HEK293T (cell line): ENCODE data around the gene GATAD2A.

ENCODE experiments used
- CTCF ChIA-PET: fragments of 350-600 bp; formaldehyde crosslinking; extraction: SDS; loops from one replicate; lab custom pipeline; 2021; ENCODE audit warnings: antibody characterized with exemption, inconsistent platforms; lab: Yijun Ruan, JAX
- POLR2A ChIA-PET: fragments of 350-600 bp; formaldehyde crosslinking; extraction: SDS; loops from one replicate; lab custom pipeline; 2020; ENCODE audit warnings: antibody characterized with exemption, inconsistent platforms; lab: Yijun Ruan, JAX
- DNase-seq: peaks from one replicate; pipeline ENCODE4 v3.0.0; 2012; ENCODE audit warnings: mixed read lengths; ENCODE audit errors: extremely low spot score
- ARNT ChIP-seq: fragments of 450-650 bp; IDR thresholded peaks from 2 replicates; pipeline ENCODE4 v1.6.1; 2017; ENCODE audit warnings: mild to moderate bottlenecking
- BHLHE40 ChIP-seq: fragments of 450-650 bp; IDR thresholded peaks from 2 replicates; pipeline ENCODE4 v1.6.1; 2016; ENCODE audit warnings: mild to moderate bottlenecking, moderate library complexity, borderline replicate concordance
- CTBP1 ChIP-seq: fragments of 450-650 bp; IDR thresholded peaks from 2 replicates; pipeline ENCODE4 v1.6.1; 2016; ENCODE audit warnings: borderline replicate concordance
- ELF4 ChIP-seq: fragments of 450-650 bp; IDR thresholded peaks from 2 replicates; pipeline ENCODE4 v1.6.1; 2017; ENCODE audit warnings: antibody characterized with exemption
- FOXA1 ChIP-seq: fragments of 450-650 bp; IDR thresholded peaks from 2 replicates; pipeline ENCODE4 v1.6.1; 2016; ENCODE audit warnings: mild to moderate bottlenecking
- FOXK2 ChIP-seq: fragments of 450-650 bp; IDR thresholded peaks from 2 replicates; pipeline ENCODE4 v1.6.1; 2016; ENCODE audit warnings: mild to moderate bottlenecking
- FOXM1 ChIP-seq: fragments of 450-650 bp; IDR thresholded peaks from 2 replicates; pipeline ENCODE4 v1.6.1; 2017; ENCODE audit warnings: mild to moderate bottlenecking, borderline replicate concordance
- HDGF ChIP-seq: fragments of 450-650 bp; IDR thresholded peaks from 2 replicates; pipeline ENCODE4 v1.6.1; 2017; ENCODE audit warnings: antibody characterized with exemption, borderline replicate concordance
- L3MBTL2 ChIP-seq: fragments of 450-650 bp; conservative IDR thresholded peaks from 2 replicates; pipeline ENCODE4 v1.6.1; 2016; ENCODE audit warnings: mild to moderate bottlenecking
- LEF1 ChIP-seq: fragments of 450-650 bp; IDR thresholded peaks from 2 replicates; pipeline ENCODE4 v1.6.1; 2017; ENCODE audit warnings: mild to moderate bottlenecking, borderline replicate concordance
- NFRKB ChIP-seq: fragments of 450-650 bp; IDR thresholded peaks from 2 replicates; pipeline ENCODE4 v1.6.1; 2016; ENCODE audit warnings: mild to moderate bottlenecking, moderate library complexity
- SP1 ChIP-seq: fragments of 450-650 bp; IDR thresholded peaks from 2 replicates; pipeline ENCODE4 v1.6.1; 2017
- SUZ12 ChIP-seq: fragments of 450-650 bp; IDR thresholded peaks from 2 replicates; pipeline ENCODE4 v1.6.1; 2016; ENCODE audit warnings: mild to moderate bottlenecking
- TARDBP ChIP-seq: fragments of 450-650 bp; IDR thresholded peaks from 2 replicates; pipeline ENCODE4 v1.6.1; 2016
- ZNF384 ChIP-seq: fragments of 450-650 bp; IDR thresholded peaks from 2 replicates; pipeline ENCODE4 v1.6.1; 2016
- TF ChIP-seq, protein P1 (sequence below): fragments of 450-650 bp; IDR thresholded peaks from 2 replicates; pipeline ENCODE4 v1.6.1; 2016

The GATAD2A gene

GRCh38 chr19:19502808-19503602 is 97.5 kb downstream of the GATAD2A start:
- TF ChIP-seq BHLHE40 (no peak), FOXK2 (no peak), ELF4 (no peak), HDGF (no peak), ZNF384 (no peak)
- no peak for DNase-seq
- POLR2A ChIA-PET: no interaction called here
- CTCF ChIA-PET: no interaction called here

DNA sequence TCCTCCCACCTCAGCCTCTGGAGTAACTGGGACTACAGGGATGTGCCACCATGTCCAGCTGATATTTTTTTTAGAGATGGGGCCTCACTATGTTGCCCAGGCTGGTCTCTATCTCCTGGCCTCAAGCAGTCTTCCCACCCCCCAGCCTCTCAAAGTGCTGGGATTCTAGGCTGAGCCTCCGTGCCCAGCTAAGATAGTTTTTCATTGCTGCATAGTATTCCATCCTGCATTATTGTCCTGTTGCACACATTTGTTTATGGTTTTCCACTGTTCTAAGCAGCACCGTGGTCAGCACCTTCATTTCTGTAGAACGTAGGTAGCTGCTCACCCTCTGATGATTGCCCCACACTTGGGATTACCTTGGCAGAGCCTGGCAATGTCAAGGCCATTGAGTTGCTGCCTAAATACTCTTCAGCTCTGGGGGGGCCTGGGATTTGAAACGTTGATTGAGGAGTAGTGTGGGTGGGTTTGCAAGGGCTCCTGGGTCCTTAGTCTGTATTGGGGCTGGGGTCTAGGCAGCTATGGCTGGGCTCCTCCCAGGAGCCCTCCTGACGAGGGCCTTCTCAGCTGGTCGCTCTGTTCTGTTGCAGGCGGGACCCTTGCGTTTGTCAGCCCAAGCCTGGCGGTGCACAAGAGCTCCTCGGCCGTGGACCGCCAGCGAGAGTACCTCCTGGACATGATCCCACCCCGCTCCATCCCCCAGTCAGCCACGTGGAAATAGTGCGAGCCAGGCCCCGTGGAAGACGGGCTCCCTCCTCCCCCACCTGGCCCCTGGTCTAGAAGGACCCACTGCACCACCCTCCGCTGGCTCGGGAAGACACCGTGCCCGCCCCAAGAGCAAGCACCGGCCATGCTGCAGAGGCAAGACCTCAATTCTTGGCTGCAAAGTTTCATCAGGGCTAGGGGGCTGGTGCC is 99.5 kb downstream of the GATAD2A start:
- DNase-seq: no peak
- TF ChIP-seq CTBP1 (no peak), FOXK2 (no peak), SP1 (no peak), TARDBP (no peak)
- ChIA-PET CTCF (no interaction called here), POLR2A (interaction anchor here (1.6 kb wide), 1 partner anchor 10 kb away, joined by 5 read pairs; no protein-coding TSS in a partner anchor)

DNA sequence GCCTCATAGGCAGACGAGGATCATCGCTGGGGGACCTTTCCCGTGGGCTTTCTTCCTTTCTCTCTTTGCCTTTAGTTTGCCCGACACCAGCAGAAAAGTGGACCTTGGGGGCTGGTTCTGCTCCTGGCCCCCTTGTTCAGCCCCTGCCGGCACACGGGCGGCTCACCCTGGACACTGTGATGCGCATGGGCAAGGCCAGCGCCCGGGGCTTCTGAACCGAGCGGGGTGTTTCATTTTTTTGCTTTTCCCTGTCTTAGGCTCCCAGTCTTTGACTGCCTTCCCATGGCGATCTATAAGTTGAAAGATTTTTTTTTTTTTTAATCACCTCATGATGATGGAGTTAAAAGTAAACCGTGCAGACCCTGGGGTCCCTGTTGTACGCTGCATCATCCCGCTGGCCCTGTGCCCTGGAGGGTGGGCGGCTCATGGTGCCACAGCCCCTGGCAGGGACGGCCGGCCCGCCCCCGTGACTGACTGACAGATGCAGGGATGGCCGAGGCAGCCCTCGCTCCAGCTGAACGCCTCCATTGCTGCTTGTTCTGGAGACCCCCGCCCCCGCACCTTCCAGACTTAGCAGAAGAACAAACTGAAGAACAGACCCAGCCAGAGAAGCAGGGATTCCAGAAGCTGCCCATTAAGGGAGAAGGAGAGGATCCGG is 100.3 kb downstream of the GATAD2A start:
- CTCF ChIA-PET: no interaction called here
- POLR2A ChIA-PET: interaction anchor here (1.6 kb wide), 2 partner anchors 9 to 10 kb away, joined by 5 read pairs; partner anchors contain the start of genes NDUFA13 and TSSK6
- DNase-seq: no peak
- no peak for TF ChIP-seq ARNT
- TF ChIP-seq FOXA1: no peak
- TF ChIP-seq TARDBP: no peak

DNA sequence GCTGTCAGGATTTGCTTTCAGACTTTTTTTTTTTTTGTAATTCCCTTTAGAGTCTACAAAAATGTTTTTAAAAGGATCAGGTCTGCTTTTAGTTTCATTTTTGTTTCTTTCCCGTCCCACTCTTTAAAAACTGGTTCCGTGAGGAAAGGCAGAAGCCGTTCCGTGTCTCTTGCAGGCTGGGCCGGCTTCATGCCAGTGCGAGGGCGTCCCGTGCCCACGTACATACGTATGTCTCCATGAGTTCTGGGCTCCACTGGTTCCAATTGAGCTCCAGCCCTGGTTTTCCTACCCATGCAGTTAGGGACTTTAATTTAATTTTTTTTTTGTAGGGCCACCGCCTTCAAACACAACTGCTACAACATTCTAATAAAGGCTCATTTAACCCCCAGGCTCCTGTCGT is 101.1 kb downstream of the GATAD2A start:
- CTCF ChIA-PET: interaction anchor here (0.7 kb wide), 1 partner anchor 13 kb away, joined by 4 read pairs; no protein-coding TSS in a partner anchor
- DNase-seq: no peak
- POLR2A ChIA-PET: interaction anchor here (1.6 kb wide), 1 partner anchor 9 kb away, joined by 5 read pairs; the partner anchor contains the start of genes NDUFA13 and TSSK6
- no peak for TF ChIP-seq NFRKB
- no peak for TF ChIP-seq L3MBTL2
- no peak for TF ChIP-seq SUZ12
- no peak for TF ChIP-seq CTBP1
- no peak for TF ChIP-seq ARNT
- TF ChIP-seq FOXA1: no peak
- TF ChIP-seq BHLHE40: no peak
- TF ChIP-seq TARDBP: no peak
- no peak for TF ChIP-seq FOXM1

- CTCF ChIA-PET: no interaction called here
- POLR2A ChIA-PET: interaction anchor here (1.6 kb wide), 1 partner anchor 9 kb away, joined by 5 read pairs; the partner anchor contains the start of genes NDUFA13 and TSSK6
- DNase-seq: no peak
- TF ChIP-seq BHLHE40 (no peak), SUZ12 (no peak), NFRKB (no peak), FOXM1 (no peak), SP1 (no peak), LEF1 (no peak), ZNF384 (no peak), FOXA1 (no peak), HDGF (no peak), L3MBTL2 (no peak), FOXK2 (no peak), ELF4 (no peak), TARDBP (no peak), CTBP1 (no peak), ARNT (no peak)
- TF ChIP-seq, protein P1, sequence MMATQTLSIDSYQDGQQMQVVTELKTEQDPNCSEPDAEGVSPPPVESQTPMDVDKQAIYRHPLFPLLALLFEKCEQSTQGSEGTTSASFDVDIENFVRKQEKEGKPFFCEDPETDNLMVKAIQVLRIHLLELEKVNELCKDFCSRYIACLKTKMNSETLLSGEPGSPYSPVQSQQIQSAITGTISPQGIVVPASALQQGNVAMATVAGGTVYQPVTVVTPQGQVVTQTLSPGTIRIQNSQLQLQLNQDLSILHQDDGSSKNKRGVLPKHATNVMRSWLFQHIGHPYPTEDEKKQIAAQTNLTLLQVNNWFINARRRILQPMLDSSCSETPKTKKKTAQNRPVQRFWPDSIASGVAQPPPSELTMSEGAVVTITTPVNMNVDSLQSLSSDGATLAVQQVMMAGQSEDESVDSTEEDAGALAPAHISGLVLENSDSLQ: no peak
These were observed 101.9 kb downstream of the GATAD2A start for GRCh38 chr19:19507354-19507753.

DNA sequence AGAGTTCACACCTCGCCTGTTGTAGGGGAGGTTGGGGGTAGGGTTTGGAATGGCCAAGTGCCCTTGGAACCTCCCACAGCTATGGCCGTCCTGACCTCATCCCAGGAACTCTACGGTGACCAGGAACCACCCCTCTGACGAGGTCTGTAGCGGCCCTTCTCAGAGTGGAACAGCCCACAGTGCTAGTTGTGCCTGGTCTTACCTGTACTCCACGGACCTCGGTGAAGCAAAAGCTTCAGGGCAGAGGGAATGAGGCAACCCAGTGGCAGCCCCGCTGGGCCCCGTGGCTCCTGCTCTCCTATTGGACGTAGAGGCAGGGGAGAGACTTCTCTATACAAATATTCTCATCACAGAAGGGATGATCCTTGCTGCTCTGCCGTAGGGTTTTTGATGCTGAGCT is 102.7 kb downstream of the GATAD2A start:
- ChIA-PET CTCF (no interaction called here), POLR2A (no interaction called here)
- no peak for TF ChIP-seq ELF4
- TF ChIP-seq SP1: no peak
- TF ChIP-seq ARNT: no peak
- no peak for TF ChIP-seq LEF1
- TF ChIP-seq FOXA1: no peak
- no peak for TF ChIP-seq CTBP1
- no peak for TF ChIP-seq NFRKB
- TF ChIP-seq BHLHE40: no peak
- no peak for TF ChIP-seq HDGF
- DNase-seq: no peak
